HepG2 (cell line): ENCODE results near the gene CA10. TPM values are rescaled to one million over a fixed set of nuclear protein-coding genes. Genes with fewer than 3 reads are reported as not detected.

Source experiments
- ATAC-seq: fragments of 200-7000 bp; cut with Tn5 transposase; 3 replicates; pipeline ENCODE4 v1.9.1; 2020; ENCODE audit warnings: mild to moderate bottlenecking, moderate library complexity
- BruUV-seq: library from RNA; stranded (reverse); fragments of 400-500 nt; replicated peaks from 2 replicates; lab custom pipeline; 2021; lab: Mats Ljungman, UMichigan
- CTCF ChIA-PET: fragments of 300-600 bp; formaldehyde crosslinking; extraction: SDS; loops from one replicate; lab custom pipeline; 2021; ENCODE audit warnings: low total read pairs, inconsistent platforms, low intra/inter-chr PET ratio; lab: Yijun Ruan, JAX
- POLR2A ChIA-PET: fragments of 350-600 bp; sonication (Branson Sonifier 250); formaldehyde crosslinking; loops from one replicate; lab custom pipeline; 2020; ENCODE audit warnings: antibody characterized with exemption, inconsistent platforms; lab: Yijun Ruan, JAX
- DNase-seq: peaks from one replicate; pipeline ENCODE4 v3.0.0-alpha.2; 2015; ENCODE audit warnings: low spot score
- FAIRE-seq: peaks from 3 replicates; lab custom pipeline; 2011; peaks lifted over from hg19 to GRCh38; lab: Jason Lieb, UNC
- H2AFZ ChIP-seq: one replicate; pipeline ENCODE4 v1.6.1; 2011; ENCODE audit warnings: low read length, inconsistent platforms
- H3K27ac ChIP-seq: fragments of 300-600 bp; 3 replicates; pipeline ENCODE4 v1.8.0; 2011; ENCODE audit warnings: mixed run types, mild to moderate bottlenecking, mixed read lengths, low read length, inconsistent platforms; ENCODE audit not compliant: insufficient read depth; ENCODE audit errors: extremely low read length
- H3K27me3 ChIP-seq, 2 experiments: fragments of 200-600 bp in 1 of 2; 2 replicates in 1 of 2; 3 replicates in 1 of 2; pipeline versions ENCODE4 v1.6.0 to v1.8.0; 2011; ENCODE audit warnings: low read length in 2 of 2, mild to moderate bottlenecking in 2 of 2, moderate library complexity in 2 of 2, inconsistent platforms in 1 of 2; ENCODE audit not compliant: insufficient read depth in 2 of 2, control insufficient read depth in 1 of 2
- H3K36me3 ChIP-seq, 2 experiments: fragments of 200-600 bp in 1 of 2; replicated peaks in 1 of 2; 2 replicates in 1 of 2; 3 replicates in 1 of 2; pipeline versions ENCODE4 v1.5.1 to v1.8.0; 2011; ENCODE audit warnings: low read length in 2 of 2, inconsistent platforms in 1 of 2; ENCODE audit not compliant: insufficient read depth in 2 of 2, control insufficient read depth in 1 of 2
- H3K4me1 ChIP-seq: 2 replicates; pipeline ENCODE4 v1.5.1; 2012; ENCODE audit warnings: low read length, inconsistent platforms; ENCODE audit not compliant: insufficient read depth
- H3K4me2 ChIP-seq: 2 replicates; pipeline ENCODE4 v1.6.0; 2011; ENCODE audit warnings: low read depth, low read length, inconsistent platforms
- H3K4me3 ChIP-seq, 3 experiments: fragments of 200-600 bp in 1 of 3; sonication (generic), shearing (Covaris generic) in 1 of 3; replicated peaks in 1 of 3; 2 replicates each; pipeline ENCODE4 v1.5.1; 2011 to 2016; ENCODE audit warnings: low read length in 3 of 3, inconsistent platforms in 2 of 3, low read depth in 2 of 3, mild to moderate bottlenecking in 2 of 3, control low read depth in 1 of 3, mixed read lengths in 1 of 3; ENCODE audit not compliant: insufficient read depth in 1 of 3
- H3K79me2 ChIP-seq: one replicate; pipeline ENCODE4 v1.6.1; 2011; ENCODE audit warnings: low read length, inconsistent platforms; ENCODE audit not compliant: insufficient read depth
- H3K9ac ChIP-seq: 2 replicates; pipeline ENCODE4 v1.6.0; 2011; ENCODE audit warnings: mild to moderate bottlenecking, low read depth, low read length, inconsistent platforms; ENCODE audit not compliant: insufficient read depth
- H3K9me3 ChIP-seq: 2 replicates; pipeline ENCODE4 v1.5.1; 2012; ENCODE audit warnings: mild to moderate bottlenecking, low read length
- H4K20me1 ChIP-seq: 2 replicates; pipeline ENCODE4 v1.6.0; 2011; ENCODE audit warnings: inconsistent platforms, mild to moderate bottlenecking, low read length, moderate library complexity; ENCODE audit not compliant: insufficient read depth
- NR1H2 ChIP-seq: sonication (generic); formaldehyde crosslinking; IDR thresholded peaks from 2 replicates; pipeline ENCODE4 v1.8.1; 2022; ENCODE audit warnings: low read depth, missing genetic modification reagents, borderline replicate concordance
- TAF1 ChIP-seq: sonication (generic); formaldehyde crosslinking; IDR thresholded peaks from 2 replicates; pipeline ENCODE4 v1.4.0; 2020; ENCODE audit warnings: missing genetic modification reagents
- WGBS: methylation state at CpG from one replicate; pipeline ENCODE4 v1.1.6; 2017; ENCODE audit warnings: low lambda C conversion rate; 5-methylcytosine and 5-hydroxymethylcytosine counted together
- in situ Hi-C: cut with HindIII; loops from 2 replicates; pipeline ENCODE4 v1.10.0; 2017; ENCODE audit warnings: low pct_unique_long_range_greater_than_20kb; ENCODE audit not compliant: extremely low pct_ligation_motif_present
- intact Hi-C: fragments of 100-400 bp; cut with micrococcal nuclease; formaldehyde crosslinking; loops from one replicate; pipeline ENCODE4 v1.10.0; 2022; ENCODE audit not compliant: unreplicated experiment
- polyA plus RNA-seq, 8 experiments: library from polyadenylated mRNA; depleted of rRNA in 3 of 8; stranded (reverse) in 7 of 8; unstranded in 1 of 8; fragments of >200 nt; fragmentation: Illumina TruSeq in 4 of 8; extraction: Trizol in 4 of 8; gene quantifications; 2 replicates each; pipeline versions ENCODE4 v1.2.1 to v1.2.3, GENCODE V29; 2011 to 2016; ENCODE audit warnings: low read depth in 4 of 8, missing spikeins in 1 of 8, mixed read lengths in 1 of 8; ENCODE audit not compliant: insufficient read depth in 1 of 8
- total RNA-seq, 5 experiments: library from RNA; depleted of rRNA; stranded (reverse); fragments of >200 nt; fragmentation: Illumina TruSeq; extraction: Trizol; gene quantifications; 2 replicates each; pipeline ENCODE4 v1.2.3, GENCODE V29; 2016; ENCODE audit warnings: low read depth in 1 of 5
- TF ChIP-seq, protein P1 (sequence below): sonication (generic); formaldehyde crosslinking; IDR thresholded peaks from one replicate; pipeline ENCODE4 v1.5.1; 2020; ENCODE audit warnings: mild to moderate bottlenecking, missing genetic modification reagents; ENCODE audit errors: not compliant biosample characterization
- TF ChIP-seq, protein P2 (sequence below): IDR thresholded peaks from 2 replicates; pipeline ENCODE4 v1.6.1; 2016; ENCODE audit warnings: mild to moderate bottlenecking

CA10 gene
- total and polyA plus RNA-seq, 2 of the 13 experiments (the other 11 are each of a cell fraction or from before 2014, with no cell fraction given): not detected

DNA sequence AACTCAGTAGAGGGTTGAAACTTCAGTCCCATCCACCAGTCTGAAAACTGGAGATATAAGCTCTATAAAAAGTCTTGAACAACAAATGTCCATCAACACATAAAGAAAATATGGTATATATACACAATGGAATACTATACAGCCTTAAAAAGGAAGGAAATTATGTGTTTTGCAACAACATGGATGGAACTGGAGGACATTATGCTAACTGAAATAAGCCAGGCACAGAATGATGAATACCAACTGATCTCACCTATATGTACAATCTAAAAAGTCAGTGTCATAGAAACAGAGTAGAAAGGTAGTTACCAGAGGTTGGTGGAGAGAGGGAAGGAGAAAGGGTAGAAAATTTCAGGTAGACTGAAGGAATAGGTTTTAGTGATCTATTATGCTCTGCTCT, 438.1 kb downstream of the CA10 start (continued):
- TF ChIP-seq, protein P1, sequence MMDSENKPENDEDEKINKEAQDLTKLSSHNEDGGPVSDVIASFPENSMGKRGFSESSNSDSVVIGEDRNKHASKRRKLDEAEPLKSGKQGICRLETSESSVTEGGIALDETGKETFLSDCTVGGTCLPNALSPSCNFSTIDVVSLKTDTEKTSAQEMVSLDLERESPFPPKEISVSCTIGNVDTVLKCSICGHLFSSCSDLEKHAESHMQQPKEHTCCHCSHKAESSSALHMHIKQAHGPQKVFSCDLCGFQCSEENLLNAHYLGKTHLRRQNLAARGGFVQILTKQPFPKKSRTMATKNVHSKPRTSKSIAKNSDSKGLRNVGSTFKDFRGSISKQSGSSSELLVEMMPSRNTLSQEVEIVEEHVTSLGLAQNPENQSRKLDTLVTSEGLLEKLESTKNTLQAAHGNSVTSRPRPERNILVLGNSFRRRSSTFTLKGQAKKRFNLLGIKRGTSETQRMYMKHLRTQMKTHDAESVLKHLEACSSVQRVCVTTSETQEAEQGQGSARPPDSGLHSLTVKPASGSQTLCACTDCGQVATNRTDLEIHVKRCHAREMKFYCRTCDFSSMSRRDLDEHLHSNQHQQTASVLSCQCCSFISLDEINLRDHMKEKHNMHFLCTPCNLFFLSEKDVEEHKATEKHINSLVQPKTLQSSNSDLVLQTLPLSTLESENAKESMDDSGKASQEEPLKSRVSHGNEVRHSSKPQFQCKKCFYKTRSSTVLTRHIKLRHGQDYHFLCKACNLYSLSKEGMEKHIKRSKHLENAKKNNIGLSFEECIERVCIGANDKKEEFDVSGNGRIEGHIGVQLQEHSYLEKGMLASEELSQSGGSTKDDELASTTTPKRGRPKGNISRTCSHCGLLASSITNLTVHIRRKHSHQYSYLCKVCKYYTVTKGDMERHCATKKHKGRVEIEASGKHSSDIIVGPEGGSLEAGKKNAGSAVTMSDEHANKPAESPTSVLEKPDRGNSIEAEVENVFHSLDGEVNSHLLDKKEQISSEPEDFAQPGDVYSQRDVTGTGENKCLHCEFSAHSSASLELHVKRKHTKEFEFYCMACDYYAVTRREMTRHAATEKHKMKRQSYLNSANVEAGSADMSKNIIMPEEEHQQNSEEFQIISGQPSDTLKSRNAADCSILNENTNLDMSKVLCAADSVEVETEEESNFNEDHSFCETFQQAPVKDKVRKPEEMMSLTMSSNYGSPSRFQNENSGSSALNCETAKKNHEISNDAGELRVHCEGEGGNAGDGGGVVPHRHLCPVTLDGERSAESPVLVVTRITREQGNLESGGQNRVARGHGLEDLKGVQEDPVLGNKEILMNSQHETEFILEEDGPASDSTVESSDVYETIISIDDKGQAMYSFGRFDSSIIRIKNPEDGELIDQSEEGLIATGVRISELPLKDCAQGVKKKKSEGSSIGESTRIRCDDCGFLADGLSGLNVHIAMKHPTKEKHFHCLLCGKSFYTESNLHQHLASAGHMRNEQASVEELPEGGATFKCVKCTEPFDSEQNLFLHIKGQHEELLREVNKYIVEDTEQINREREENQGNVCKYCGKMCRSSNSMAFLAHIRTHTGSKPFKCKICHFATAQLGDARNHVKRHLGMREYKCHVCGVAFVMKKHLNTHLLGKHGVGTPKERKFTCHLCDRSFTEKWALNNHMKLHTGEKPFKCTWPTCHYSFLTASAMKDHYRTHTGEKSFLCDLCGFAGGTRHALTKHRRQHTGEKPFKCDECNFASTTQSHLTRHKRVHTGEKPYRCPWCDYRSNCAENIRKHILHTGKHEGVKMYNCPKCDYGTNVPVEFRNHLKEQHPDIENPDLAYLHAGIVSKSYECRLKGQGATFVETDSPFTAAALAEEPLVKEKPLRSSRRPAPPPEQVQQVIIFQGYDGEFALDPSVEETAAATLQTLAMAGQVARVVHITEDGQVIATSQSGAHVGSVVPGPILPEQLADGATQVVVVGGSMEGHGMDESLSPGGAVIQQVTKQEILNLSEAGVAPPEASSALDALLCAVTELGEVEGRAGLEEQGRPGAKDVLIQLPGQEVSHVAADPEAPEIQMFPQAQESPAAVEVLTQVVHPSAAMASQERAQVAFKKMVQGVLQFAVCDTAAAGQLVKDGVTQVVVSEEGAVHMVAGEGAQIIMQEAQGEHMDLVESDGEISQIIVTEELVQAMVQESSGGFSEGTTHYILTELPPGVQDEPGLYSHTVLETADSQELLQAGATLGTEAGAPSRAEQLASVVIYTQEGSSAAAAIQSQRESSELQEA (CRISPR knock-in tag): no peak
- TF ChIP-seq TAF1 (CRISPR knock-in tag) (no peak), NR1H2 (CRISPR knock-in tag) (no peak)

DNA sequence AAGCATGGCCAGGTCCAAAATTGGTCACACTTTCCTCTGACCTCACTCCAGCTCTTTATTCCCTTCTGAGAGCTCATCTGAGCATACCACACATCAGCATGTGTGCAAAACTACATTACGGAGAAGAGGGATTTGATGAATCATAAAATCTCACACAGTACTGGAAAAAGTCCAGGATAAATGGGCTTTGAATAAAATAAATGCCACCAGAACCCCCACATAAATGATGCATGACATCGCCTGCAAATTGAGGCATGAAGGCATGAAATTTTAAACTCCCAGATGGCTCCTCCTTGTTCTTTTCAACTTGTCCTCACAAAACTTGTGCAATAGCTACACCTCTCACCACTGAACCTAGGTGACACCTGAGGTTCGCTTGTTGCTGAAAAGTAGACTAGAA, 439.5 kb downstream of the CA10 start:
- no peak overlapping the region for H2AFZ ChIP-seq
- FAIRE-seq (no peak), DNase-seq (no peak), ATAC-seq (no peak)
- no peak overlapping the region for H3K4me2 ChIP-seq
- H3K79me2 ChIP-seq: no peaks in the 10 kb centered on the region
- intact Hi-C loops (no loop called here), in situ Hi-C loops (no loop called here)
- no TSS peak for BruUV-seq
- 28% methylated on average over 3 of the region's 3 CpGs for WGBS
- CTCF ChIA-PET: no interaction called here
- POLR2A ChIA-PET: no interaction called here
- H3K4me3 ChIP-seq: no peak overlapping the region
- H4K20me1 ChIP-seq: no peaks in the 10 kb centered on the region
- no peaks in the 10 kb centered on the region for H3K27me3 ChIP-seq
- H3K9ac ChIP-seq: no peak overlapping the region
- H3K36me3 ChIP-seq: no peaks in the 10 kb centered on the region
- no peaks in the 10 kb centered on the region for H3K9me3 ChIP-seq
- H3K4me1 ChIP-seq: no peaks in the 10 kb centered on the region
- no peak overlapping the region for H3K27ac ChIP-seq
- TF ChIP-seq, protein P2, sequence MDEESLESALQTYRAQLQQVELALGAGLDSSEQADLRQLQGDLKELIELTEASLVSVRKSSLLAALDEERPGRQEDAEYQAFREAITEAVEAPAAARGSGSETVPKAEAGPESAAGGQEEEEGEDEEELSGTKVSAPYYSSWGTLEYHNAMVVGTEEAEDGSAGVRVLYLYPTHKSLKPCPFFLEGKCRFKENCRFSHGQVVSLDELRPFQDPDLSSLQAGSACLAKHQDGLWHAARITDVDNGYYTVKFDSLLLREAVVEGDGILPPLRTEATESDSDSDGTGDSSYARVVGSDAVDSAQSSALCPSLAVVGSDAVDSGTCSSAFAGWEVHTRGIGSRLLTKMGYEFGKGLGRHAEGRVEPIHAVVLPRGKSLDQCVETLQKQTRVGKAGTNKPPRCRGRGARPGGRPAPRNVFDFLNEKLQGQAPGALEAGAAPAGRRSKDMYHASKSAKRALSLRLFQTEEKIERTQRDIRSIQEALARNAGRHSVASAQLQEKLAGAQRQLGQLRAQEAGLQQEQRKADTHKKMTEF (CRISPR knock-in tag): no peak
